HG02588 (cell line): Measurements from ENCODE around the gene IL17C.
"Not testable (repeated sequence)": the region's sequence is repeated elsewhere in the genome, so short reads cannot be mapped to it uniquely, and the experiment has no call there.

Source experiments
- ATAC-seq: cut with Tn5 transposase; IDR thresholded peaks from one replicate; pipeline ENCODE4 v1.9.1; 2021; ENCODE audit warnings: mild to moderate bottlenecking, moderate library complexity; ENCODE audit not compliant: unreplicated experiment

Gene IL17C

DNA sequence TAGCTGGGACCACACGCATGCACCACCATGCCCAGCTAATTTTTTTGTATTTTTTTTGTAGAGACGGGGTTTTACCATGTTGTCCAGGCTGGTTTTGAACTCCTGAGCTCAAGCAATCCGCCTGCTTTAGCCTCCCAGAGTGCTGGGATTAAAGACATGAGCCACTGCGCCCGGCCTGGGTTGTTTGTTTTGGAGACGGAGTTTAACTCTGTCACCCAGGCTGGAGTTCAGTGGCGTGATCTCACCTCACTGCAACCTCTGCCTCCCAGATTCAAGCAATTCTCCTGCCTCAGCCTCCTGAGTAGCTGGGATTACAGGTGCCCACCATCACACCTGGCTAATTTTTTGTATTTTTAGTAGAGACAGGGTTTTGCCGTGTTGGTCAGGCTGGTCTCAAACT, 28.9 kb upstream of the IL17C start:
- ATAC-seq, result not testable (repeated sequence)

DNA sequence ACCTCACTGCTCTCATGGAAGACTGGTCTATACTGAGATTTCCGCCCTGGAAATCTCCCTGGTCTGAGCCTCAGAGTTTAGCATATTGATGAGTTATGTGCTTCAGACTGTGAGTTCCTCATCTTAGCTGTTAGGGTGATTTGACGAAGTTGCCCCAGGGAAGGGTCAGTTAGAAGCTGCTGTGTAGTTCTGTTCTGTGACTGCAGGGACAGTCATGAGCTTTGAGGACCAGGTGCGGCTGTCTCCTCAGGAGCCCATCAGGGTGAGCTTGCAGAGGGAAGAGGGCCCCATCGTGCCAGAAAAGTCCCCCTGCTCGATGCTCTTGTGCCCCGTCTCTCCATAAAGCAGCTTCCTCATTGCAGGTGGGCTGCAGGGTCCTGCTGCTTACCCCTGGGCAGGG, 28.3 kb upstream of the IL17C start:
- ATAC-seq, result no peak

DNA sequence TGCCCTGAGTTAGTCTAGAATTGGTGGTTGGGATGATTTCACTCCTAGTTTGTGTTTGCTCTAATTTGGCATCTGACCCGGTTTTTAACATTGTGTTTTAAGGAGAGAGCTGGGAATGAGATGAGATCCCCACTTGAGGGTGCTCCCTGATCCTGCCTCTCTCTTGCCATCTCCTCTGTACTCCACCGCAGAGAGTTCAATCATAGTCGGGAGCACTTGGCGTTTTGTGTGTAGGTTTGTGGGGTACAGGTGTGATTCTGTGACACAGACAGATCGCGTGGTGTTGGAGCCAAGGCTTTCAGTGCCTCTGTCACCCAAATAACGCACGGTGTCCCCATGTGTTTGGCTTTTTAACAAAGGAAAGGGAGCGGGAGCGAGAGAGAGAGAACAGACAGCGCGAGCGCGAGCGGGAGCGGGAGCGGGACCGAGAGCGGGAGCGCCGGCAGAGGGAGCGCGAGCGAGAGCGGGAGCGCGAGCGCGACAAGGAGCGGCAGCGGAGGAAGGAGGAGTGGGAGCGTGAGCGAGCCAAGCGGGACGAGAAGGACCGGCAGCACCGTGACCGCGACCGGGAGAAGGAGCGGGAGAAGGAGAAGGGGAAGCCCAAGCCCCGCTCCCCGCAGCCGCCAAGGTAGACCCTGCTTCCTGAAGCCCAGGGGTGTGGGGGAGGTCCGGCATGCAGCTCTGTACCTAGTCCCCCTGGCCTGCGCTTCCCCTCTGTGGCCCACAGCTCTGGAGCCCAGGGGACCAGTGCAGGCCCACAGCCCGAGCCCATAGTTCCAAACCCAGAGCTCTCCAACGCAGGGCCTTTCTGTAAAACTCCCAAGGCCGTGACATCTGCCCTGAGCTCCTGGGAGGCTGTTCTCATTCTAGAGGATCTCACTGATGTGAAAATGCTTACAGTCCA, 27.2 kb upstream of the IL17C start:
- ATAC-seq, result no peak

DNA sequence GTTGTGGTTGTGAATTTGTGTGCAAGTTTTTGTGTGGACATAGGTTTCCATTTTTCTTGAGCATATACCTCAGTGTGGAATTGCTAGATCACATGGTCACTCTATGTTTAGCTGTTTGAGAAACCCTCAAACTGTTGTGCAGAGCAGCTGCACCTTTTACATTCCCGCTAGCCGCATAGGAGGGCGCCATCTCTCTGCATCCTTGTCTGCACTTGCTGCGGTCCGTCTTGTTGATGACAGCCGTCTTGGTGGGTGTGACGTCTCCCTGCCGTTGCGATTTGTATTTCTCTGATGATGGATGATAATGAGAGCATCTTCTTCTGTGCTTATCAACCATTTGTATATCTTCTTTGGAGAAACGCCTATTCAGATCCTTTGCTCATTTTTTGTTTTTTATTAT, 25.1 kb upstream of the IL17C start:
- no peak for ATAC-seq

DNA sequence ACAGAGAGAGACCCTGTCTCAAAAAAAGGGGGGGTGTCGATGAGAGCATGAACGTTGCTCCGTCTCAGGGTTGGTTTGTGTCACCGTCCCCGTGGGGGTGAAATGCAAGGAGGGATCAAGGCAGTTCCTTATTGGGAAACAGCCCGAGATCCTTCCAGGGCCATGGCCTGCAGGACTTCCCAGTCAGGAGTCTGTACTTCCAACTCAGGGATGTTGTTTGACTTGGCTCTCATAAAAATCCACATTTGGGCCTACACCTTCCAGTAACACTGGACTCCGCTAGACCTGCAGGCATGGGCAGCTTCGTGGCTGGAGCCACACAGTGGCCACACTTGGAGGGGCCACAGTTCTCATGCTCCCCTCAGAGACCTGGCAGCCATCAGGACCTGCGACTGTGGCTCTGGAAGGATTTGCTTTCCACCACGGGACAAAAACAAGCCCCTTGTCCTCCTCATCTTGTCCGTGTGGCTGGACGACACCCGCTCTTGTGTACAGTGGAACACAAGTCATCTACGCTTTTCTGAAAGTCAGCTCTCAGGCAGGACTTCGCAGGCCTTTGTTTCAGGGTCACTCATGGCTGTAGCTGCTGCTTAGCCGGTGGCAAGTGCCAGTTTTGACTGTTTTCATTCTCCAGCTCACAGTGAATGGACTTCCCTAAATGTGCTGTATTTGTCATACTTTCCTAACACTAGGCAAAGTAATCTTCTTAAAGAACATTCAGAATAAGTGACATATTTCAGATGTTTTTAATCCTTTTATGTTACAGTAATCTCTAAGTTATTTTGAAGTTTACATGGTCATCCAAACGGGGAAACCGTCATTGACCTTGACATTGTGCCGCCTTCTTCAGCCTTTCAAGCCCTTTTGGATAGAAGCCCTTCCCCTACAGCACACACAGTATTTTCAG, 24.2 kb upstream of the IL17C start:
- ATAC-seq, result no peak

DNA sequence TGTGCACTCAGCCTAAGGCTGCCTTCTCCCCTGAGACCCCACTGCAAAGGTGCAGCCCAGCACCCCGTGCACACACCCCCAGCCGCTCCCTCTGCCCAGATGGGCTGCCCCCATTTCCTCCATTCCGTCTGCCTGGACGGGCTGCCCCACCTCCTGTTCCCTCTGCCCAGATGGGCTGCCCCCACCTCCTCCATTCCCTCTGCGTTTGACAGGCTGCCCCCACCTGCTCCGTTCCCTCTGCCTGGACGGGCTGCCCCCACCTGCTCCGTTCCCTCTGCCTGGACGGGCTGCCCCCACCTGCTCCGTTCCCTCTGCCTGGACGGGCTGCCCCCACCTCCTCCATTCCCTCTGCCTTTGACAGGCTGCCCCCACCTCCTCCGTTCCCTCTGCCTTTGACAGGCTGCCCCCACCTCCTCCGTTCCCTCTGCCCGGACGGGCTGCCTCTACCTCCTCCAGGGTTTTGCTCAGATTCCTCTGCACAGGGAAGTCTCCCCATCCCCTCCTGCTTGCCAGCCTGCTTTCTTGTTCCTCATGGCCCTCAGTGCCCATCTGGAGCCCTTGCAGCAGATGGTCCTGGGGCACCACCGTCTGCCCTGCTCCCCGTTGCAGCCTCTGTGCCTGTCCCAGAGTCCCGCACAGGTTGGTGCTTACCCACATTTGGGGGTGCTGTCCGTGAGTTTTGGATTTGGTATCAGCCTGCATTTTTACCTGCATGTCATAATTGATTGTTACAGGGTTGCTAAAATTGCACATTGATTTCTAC, 23.4 kb upstream of the IL17C start:
- ATAC-seq, result no peak

DNA sequence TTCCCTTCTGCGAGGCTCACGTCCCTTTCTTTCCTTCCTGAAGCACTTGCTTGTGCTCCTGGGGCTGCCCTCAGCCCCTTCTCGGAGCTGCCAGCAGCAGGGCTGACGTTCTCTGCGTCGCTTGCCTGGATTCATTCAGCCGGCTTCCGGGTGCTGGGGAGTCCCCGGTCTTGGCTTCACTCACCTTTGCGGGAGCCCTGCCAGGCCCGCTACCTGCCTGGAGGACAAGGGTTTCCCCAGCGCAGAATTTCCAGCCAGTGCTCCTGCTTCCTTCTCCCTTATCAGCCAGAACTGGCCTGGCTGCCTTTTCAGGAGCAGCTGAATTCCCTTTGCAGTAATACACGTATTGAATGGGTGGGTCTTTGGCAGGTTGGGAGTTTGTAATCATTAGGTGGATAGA, 22.1 kb upstream of the IL17C start:
- ATAC-seq, result no peak

DNA sequence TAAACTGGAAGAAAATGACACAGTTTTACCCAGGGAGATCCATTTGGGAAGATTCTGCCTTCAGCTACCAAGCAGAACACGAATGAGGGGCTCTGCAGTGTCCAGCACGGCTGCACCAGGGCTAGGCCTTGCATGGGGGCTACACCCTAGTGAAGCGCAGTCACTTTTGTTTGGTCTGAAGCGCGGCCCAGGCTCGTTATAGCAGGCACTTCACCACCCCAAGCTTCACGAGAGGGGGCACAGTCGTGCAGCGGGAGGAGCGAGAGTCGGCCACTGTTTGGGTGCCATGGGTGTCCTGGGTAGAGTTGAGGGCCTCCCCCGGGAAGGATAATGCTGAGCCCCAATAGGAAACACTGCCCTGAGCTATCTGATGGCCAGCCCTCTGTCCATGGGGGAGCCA, 21.6 kb upstream of the IL17C start:
- no peak for ATAC-seq

DNA sequence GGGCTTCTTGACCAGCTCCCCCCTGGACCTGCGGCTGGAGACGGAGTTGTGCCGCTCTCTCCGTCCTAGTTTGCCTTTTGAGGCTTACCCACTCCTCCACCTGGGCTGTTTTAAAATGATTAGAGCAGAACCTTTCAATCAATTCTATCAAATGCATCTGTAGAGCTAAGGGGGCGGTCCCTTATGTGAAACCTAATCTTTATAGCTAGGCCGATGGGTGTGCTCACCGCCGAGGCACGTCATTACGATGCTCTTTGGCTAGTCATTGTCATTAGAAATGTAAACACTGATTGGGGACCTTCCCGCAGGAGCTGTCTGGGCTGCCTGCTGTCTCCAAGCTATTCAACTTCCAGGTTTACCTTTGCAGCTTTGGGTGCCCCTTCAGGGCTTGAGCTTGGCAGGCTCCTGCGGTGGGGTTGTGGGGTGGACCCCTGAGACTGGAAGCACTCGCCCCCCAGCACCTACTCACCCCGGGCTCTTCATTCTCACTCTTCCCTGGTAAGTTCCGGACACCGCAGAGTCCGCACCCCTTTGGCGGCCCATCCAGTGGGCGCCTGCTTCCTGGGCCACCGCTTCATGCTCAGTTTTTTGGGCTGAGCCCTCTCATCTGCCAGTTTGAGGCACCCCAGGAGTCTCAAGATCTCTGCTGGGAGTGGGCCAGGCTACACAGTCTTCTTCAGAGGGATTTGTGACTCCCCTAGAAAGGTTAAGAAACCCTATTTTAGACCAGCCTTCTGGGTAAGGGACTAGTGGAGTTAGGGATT, 20.9 kb upstream of the IL17C start:
- no peak for ATAC-seq

DNA sequence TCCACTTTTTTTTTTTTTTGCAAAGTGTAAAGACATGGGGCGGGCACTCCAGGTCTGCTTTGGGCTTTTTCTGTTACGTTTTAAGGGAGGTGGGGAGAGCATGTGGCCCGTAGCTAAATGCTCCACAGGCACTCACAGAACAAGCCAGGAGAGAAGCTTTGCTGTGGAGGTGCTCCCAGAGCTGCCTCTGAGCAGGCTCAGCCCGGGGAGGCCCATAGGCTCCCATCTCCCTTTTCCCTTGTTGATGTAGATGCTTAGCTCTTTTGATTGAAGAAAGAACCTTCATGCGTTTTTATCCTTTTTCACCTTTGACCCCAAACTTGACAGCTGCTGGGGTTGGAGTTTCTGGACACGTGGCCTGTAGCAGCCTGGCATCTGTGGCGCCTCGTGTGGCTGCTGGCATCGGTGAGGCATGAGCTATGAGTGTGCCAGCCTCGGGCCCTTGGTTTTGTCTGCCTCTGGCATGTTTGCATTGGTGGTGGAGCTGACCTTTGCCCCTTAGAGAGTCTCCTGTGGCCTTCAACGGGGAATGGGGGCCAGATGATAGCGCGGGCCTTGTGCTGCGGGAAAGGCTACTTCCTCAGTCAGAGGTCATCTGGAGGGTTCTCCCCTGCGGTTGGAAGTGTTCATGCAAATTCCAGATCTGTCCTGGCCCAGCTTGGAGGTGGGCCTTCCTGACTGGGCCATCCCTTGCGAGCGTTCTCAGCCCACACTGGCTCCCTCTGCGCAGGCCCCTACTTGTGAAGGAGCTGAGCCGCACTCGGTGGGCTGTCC, 20.0 kb upstream of the IL17C start:
- no peak for ATAC-seq

DNA sequence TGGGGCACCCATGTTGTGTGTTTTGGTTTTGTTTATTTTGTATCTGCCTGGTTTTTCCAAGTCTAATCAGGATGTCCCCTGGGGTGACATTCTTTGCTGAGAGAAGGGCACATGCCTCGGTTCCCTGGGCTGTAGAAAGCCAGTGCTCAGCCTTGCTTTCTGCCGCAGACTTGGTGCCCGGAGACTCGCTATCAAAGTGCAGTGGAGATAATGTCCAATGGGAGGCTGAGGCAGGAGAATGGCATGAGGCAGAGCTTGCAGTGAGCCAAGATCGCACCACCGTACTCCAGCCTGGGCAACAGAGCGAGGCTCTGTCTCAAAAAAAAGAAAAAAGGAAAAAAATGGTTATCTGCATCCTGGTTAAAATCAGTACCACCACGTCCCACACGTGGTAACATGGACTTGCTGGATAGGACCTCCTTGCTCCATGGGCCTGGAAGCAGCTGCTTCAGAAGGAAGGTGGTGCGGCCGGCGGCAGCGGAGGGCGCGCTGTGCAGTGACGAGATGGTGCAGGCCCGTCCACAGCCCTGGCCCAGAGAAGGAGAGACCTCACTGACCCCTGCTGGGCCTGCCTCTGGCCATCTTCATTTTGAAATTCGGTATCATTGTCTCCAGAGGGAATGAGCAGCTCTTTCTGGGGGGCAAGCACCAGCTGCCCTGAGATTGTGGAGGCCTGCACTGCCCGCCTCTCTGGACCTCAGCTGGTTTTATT, 19.3 kb upstream of the IL17C start:
- ATAC-seq, result no peak

DNA sequence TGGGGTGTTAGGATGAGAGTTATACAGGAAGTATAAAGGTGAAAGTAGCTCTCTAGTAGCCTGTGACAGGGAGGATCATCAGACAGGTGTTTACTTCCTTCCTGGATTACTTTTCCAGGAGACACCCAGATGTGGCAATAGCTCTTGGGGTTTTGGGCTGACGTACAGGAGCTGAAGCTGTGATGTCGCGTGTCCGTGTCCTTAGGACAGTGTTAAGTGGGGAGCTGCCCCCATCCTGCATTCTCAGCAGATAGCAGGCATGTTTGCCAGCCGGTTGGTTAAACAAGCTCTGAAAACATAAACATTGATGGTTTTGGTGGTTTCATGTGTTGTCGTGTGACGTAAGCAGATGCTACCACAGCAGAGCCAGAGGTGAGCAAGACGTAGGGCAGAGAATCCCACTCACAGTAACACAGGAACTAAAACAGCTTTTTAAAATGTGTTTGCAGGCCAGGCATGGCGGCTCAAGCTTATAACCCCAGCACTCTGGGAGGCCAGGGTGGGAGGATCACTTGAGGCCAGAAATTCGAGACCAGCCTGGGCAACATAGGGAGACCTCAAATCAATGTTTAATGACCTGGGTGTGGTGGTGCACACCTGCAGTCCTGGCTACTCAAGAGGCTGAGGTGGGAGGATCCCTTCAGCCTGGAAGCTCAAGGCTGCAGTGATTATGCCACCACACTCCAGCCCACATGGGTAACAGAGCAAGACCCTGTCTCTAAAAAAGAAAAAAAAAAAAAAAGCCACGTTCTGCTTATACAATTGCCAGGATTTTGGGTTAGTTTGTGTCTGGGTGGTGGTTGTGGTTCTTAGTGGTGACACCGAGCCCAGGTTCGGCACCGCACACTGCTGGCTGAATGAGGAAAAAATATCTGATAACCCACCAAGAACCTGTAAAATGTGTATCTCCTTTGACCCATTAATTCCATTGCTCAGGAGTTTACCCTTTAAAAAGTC, 18.2 kb upstream of the IL17C start:
- ATAC-seq, result no peak

DNA sequence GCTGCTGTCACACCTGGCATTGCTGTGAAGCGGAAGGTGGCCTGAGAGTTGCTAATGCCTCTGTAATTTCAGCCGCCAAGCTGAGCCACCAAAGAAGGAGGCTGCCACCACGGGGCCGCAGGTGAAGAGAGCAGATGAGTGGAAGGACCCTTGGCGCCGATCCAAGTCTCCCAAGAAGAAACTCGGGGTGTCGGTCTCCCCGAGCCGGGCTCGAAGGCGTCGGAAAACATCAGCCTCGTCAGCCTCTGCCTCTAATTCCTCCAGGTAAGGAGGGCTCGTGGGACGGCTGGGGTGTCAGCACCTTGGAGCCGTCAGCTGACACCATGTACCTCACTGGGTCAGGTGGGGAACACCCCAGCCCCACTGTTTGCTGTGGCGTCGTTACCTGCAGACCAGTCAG, 16.2 kb upstream of the IL17C start:
- ATAC-seq, result no peak

DNA sequence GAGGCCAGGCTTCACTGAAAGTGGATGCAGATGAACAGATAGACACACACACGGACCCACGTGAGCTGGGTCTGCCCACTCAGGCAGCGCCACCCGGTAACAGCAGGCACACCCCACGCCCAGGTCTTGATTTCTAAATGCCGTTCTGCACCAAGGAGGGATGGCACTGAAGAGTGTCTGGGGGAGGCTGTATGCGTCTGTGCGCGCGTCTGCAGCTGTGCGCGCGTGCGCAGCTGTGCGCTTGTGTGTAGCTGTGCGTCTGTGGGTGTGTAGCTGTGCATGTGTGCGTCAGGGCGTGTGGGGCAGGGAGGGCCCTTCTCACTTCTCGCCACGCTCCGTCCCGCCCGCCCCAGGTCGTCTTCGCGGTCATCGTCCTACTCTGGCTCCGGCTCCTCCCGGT, 15.5 kb upstream of the IL17C start:
- no peak for ATAC-seq

DNA sequence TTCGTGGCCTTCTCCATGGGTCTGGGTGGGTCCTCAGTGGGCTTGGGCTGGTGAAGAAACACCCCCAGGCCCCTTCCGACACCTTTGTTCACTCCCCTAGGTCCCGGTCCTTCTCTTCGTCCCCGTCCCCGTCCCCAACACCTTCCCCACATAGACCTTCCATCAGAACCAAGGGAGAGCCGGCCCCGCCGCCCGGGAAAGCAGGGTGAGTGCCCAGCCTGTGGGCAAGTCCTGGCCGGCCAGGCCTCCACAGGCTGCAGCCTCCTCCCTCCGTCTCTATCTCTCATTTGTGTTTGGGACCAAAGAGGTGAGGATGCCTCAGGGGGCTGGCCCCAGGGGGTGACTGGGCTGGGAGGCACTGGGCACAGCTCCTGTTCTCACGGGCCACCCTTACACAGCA, 14.5 kb upstream of the IL17C start:
- no peak for ATAC-seq

DNA sequence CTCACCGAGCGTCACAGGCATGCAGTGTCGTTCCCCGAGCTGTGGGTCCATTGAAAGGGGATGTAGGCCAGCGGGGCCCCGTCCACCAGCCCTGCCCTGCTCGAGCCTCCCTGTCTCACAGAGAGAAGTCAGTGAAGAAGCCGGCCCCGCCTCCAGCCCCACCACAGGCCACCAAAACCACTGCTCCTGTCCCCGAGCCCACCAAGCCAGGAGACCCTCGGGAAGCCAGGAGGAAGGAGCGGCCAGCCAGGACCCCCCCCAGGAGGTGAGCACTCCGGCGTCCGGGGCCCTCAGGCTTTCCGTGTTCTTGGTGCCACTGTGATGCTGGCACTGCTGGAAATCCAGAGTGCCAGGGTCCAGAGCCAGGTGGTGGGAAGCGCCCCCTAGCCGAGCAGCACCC, 13.9 kb upstream of the IL17C start:
- ATAC-seq, result no peak

DNA sequence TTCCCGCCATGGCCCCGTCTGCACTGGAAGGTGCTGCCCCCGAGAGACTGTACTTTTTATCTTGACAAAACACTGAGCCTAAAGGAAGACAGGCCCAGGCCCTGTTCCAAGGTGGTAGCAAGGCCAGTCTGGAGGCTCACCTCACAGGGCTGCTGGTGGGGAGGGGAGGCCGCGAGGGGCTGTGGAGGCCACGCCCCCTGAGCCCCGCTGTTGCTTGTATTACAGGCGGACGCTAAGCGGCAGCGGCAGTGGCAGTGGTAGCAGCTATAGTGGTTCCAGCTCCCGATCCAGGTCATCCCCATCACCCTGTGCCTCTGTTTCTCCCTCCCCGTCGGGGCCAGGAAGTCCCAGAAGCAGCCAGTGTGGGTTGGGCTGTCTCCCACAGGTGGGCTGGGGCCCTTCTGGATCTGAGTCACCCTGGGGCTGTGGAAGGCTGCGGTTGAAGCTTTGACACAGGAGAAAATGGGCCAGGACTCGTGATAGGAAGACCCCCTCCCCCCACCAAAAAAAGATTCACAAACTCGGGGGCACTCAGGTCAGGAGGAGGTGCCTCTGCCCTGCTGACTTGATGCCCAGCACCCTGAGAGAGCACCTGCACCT, 13.3 kb upstream of the IL17C start:
- no peak for ATAC-seq

DNA sequence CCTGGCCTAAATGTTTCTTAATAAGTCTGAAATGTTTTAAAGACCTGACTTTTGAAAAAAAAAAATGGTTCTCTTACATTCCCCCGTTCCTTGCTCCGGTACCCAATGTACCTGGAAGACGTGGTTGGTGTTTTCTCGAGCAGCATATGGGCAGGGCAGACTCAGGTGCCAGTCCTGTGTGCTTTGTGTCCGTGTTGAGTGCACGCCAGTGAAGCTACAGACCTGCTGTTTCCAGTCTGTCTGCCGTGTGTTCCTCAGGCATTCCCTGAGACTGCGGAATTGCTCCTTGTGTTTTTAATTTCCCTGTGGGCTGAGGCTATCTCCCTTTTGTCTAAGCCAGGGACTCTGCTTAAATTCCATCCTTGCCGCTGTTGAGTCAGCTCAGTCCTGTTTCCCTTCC, 11.7 kb upstream of the IL17C start:
- ATAC-seq, result no peak
